Dermis microvascular lymphatic vessel endothelial cell (primary cell): ENCODE results near the gene COL4A2. TPM values are rescaled to one million over a fixed set of nuclear protein-coding genes. Genes with fewer than 3 reads are reported as not detected.
"Not testable (repeated sequence)": the region's sequence is repeated elsewhere in the genome, so short reads cannot be mapped to it uniquely, and the experiment has no call there.

ENCODE experiments used
- DNase-seq, 2 donors: peaks; one replicate each; pipeline versions ENCODE4 v3.0.0 to v3.0.0-alpha.2; 2010; ENCODE audit warnings: low read depth in 2 of 2
- total RNA-seq: library from RNA; depleted of rRNA; stranded (reverse); fragments of >200 nt; gene quantifications from 2 replicates; pipeline ENCODE4 v1.2.1, GENCODE V29; 2014

COL4A2 gene
- total RNA-seq, 1 donor from 2014 or later, result 626 TPM

- DNase-seq, result no peak
Observed at GRCh38 chr13:110491869-110492678, 185.0 kb downstream of the COL4A2 start.

- DNase-seq, result no peak
Observed at GRCh38 chr13:110492679-110493593, 185.9 kb downstream of the COL4A2 start.

- DNase-seq, result no peak
Observed at GRCh38 chr13:110493613-110494012, 186.5 kb downstream of the COL4A2 start.

- no peak for DNase-seq
Observed at GRCh38 chr13:110495376-110495775, 188.3 kb downstream of the COL4A2 start.

GRCh38 chr13:110495881-110496280, 188.8 kb downstream of the COL4A2 start:
- no peak for DNase-seq

GRCh38 chr13:110496281-110496680, 189.2 kb downstream of the COL4A2 start:
- DNase-seq, result no peak

- no peak for DNase-seq
Observed at GRCh38 chr13:110497003-110497402, 189.9 kb downstream of the COL4A2 start.

- not testable (repeated sequence) for DNase-seq
Observed at GRCh38 chr13:110497896-110498295, 190.8 kb downstream of the COL4A2 start.

- DNase-seq, result no peak
Observed at GRCh38 chr13:110498327-110498726, 191.2 kb downstream of the COL4A2 start.

- DNase-seq, result no peak
Observed at GRCh38 chr13:110498765-110499164, 191.7 kb downstream of the COL4A2 start.

GRCh38 chr13:110499621-110500281, 192.7 kb downstream of the COL4A2 start:
- DNase-seq, result peak; percentile 2 to 69

GRCh38 chr13:110500341-110500740, 193.3 kb downstream of the COL4A2 start:
- DNase-seq, result no peak

GRCh38 chr13:110501188-110501587, 194.1 kb downstream of the COL4A2 start:
- no peak for DNase-seq

- no peak for DNase-seq
Observed at GRCh38 chr13:110503037-110503901, 196.2 kb downstream of the COL4A2 start.

- no peak for DNase-seq
Observed at GRCh38 chr13:110503979-110504499, 197.0 kb downstream of the COL4A2 start.

- DNase-seq, result no peak
Observed at GRCh38 chr13:110505594-110505993, 198.5 kb downstream of the COL4A2 start.

- no peak for DNase-seq
Observed at GRCh38 chr13:110506396-110506795, 199.3 kb downstream of the COL4A2 start.

GRCh38 chr13:110506859-110507566, 199.9 kb downstream of the COL4A2 start:
- DNase-seq, result peak in 1 of 2 donors; percentile 23

GRCh38 chr13:110507678-110508381, 200.7 kb downstream of the COL4A2 start:
- DNase-seq, result no peak
